BLaER1 treated with 17β-estradiol and CSF1 and Interleukin-3, amounts not matched to agents 10 nM and 100 nM (cell line): ENCODE results near the gene FKBP9.
"Not testable (repeated sequence)": the region's sequence is repeated elsewhere in the genome, so short reads cannot be mapped to it uniquely, and the experiment has no call there.

Experiments used
- H3K27ac ChIP-seq, 11 experiments: shearing (Covaris generic); formaldehyde crosslinking; 2 replicates each; pipeline ENCODE4 v1.8.1; 2022
- H3K27me3 ChIP-seq, 11 experiments: shearing (Covaris generic); formaldehyde crosslinking; 2 replicates each; pipeline ENCODE4 v1.8.1; 2022
- H3K36me3 ChIP-seq, 11 experiments: shearing (Covaris generic); formaldehyde crosslinking; 2 replicates each; pipeline ENCODE4 v1.8.1; 2022
- H3K4me1 ChIP-seq, 10 experiments: shearing (Covaris generic); formaldehyde crosslinking; 2 replicates each; pipeline ENCODE4 v1.8.1; 2022
- H3K4me2 ChIP-seq, 11 experiments: shearing (Covaris generic); formaldehyde crosslinking; 2 replicates each; pipeline ENCODE4 v1.8.1; 2022
- H3K4me3 ChIP-seq, 10 experiments: shearing (Covaris generic); formaldehyde crosslinking; 2 replicates each; pipeline ENCODE4 v1.8.1; 2022
- H3K9ac ChIP-seq, 11 experiments: shearing (Covaris generic); formaldehyde crosslinking; 2 replicates each; pipeline ENCODE4 v1.8.1; 2022
- H3K9me3 ChIP-seq, 11 experiments: shearing (Covaris generic); formaldehyde crosslinking; replicated peaks in 1 of 11; 2 replicates each; pipeline ENCODE4 v1.8.1; 2022
- H4K20me1 ChIP-seq, 11 experiments: shearing (Covaris generic); formaldehyde crosslinking; 2 replicates each; pipeline ENCODE4 v1.8.1; 2022
- Cebpa-rat ChIP-seq, 11 experiments: shearing (Covaris generic); IDR thresholded peaks; 2 replicates each; pipeline ENCODE4 v1.8.1; 2022

Gene FKBP9

GRCh38 chr7:32971967-32972366 is 14.7 kb downstream of the FKBP9 start:
- not testable (repeated sequence) for H3K9me3 ChIP-seq, H3K4me1 ChIP-seq, H3K9ac ChIP-seq, H3K27ac ChIP-seq, H3K36me3 ChIP-seq, H3K4me2 ChIP-seq, H3K4me3 ChIP-seq, H4K20me1 ChIP-seq, H3K27me3 ChIP-seq

- not testable (repeated sequence) for H3K9ac ChIP-seq, H3K4me1 ChIP-seq, H3K36me3 ChIP-seq, H3K4me3 ChIP-seq, H3K27me3 ChIP-seq, H3K4me2 ChIP-seq, H4K20me1 ChIP-seq, H3K27ac ChIP-seq, H3K9me3 ChIP-seq
Observed at GRCh38 chr7:32977159-32977558, 19.9 kb downstream of the FKBP9 start.

GRCh38 chr7:32979246-32979645 is 22.0 kb downstream of the FKBP9 start:
- not testable (repeated sequence) for H4K20me1 ChIP-seq, H3K9ac ChIP-seq, H3K4me3 ChIP-seq, H3K27me3 ChIP-seq, H3K4me2 ChIP-seq, H3K4me1 ChIP-seq, H3K27ac ChIP-seq, H3K9me3 ChIP-seq, H3K36me3 ChIP-seq

- H4K20me1 ChIP-seq, H3K27ac ChIP-seq, H3K36me3 ChIP-seq, H3K9ac ChIP-seq, H3K9me3 ChIP-seq, H3K4me1 ChIP-seq, H3K4me2 ChIP-seq, H3K4me3 ChIP-seq, H3K27me3 ChIP-seq: not testable (repeated sequence)
Observed at GRCh38 chr7:32979902-32980301, 22.7 kb downstream of the FKBP9 start.

- peaks cover 0 to 40% (median 25%) of the 10 kb centered on the region in 11 experiments; a peak in 17 of 22 replicates for H3K27me3 ChIP-seq
- not testable (repeated sequence) for H3K36me3 ChIP-seq, H4K20me1 ChIP-seq, H3K9me3 ChIP-seq, H3K4me3 ChIP-seq
- peak overlapping the region in 4 of 11 experiments; percentile 37 to 60 (median 52); a peak in 6 of 22 replicates for H3K27ac ChIP-seq
- H3K4me1 ChIP-seq = peaks cover 0 to 47% (median 29%) of the 10 kb centered on the region in 10 experiments; a peak in 17 of 20 replicates
- H3K9ac ChIP-seq = 0 out of 22 replicates have a peak overlapping the region, but pooled peaks of 1 of the 11 experiments have one; percentile 1
- peak overlapping the region in 10 of 11 experiments; percentile 37 to 78 (median 63); a peak in 17 of 22 replicates for H3K4me2 ChIP-seq
- 0 out of 22 replicates have a peak, but pooled peaks of 1 of the 11 experiments have one; percentile 25 for TF ChIP-seq Cebpa-rat (IDR thresholded peaks at IDR 0.05)
Observed at GRCh38 chr7:32988148-32988547, 30.9 kb downstream of the FKBP9 start.

GRCh38 chr7:32991068-32991585 is 33.9 kb downstream of the FKBP9 start:
- H3K27ac ChIP-seq = peak overlapping the region in 1 of 11 experiments; percentile 31; a peak in 1 of 22 replicates
- H3K4me2 ChIP-seq = peak overlapping the region in 8 of 11 experiments; percentile 35 to 70 (median 62); a peak in 16 of 22 replicates
- H3K4me3 ChIP-seq, H3K9ac ChIP-seq, H4K20me1 ChIP-seq, H3K9me3 ChIP-seq, H3K36me3 ChIP-seq: not testable (repeated sequence)
- H3K4me1 ChIP-seq = peaks cover 0 to 47% (median 29%) of the 10 kb centered on the region in 10 experiments; a peak in 17 of 20 replicates
- H3K27me3 ChIP-seq = peaks cover 0 to 57% (median 34%) of the 10 kb centered on the region in 11 experiments; a peak in 17 of 22 replicates

- Histone ChIP-seq H3K4me1 (peaks cover 0 to 47% (median 29%) of the 10 kb centered on the region in 10 experiments; a peak in 17 of 20 replicates), H3K27ac (peak overlapping the region in 1 of 11 experiments; percentile 40; a peak in 1 of 22 replicates), H3K27me3 (peaks cover 0 to 58% (median 34%) of the 10 kb centered on the region in 11 experiments; a peak in 17 of 22 replicates), H3K4me2 (peak overlapping the region in 10 of 11 experiments; percentile 35 to 72 (median 63); a peak in 17 of 22 replicates)
- not testable (repeated sequence) for H3K9ac ChIP-seq, H3K4me3 ChIP-seq, H4K20me1 ChIP-seq, H3K36me3 ChIP-seq, H3K9me3 ChIP-seq
Observed at GRCh38 chr7:32991975-32992700, 34.9 kb downstream of the FKBP9 start.

- H3K36me3 ChIP-seq, H3K9me3 ChIP-seq, H3K4me3 ChIP-seq, H4K20me1 ChIP-seq, H3K9ac ChIP-seq: not testable (repeated sequence)
- Histone ChIP-seq H3K4me1 (peaks cover 0 to 45% (median 28%) of the 10 kb centered on the region in 10 experiments; a peak in 17 of 20 replicates), H3K4me2 (peak overlapping the region in 10 of 11 experiments; percentile 35 to 72 (median 54); a peak in 15 of 22 replicates), H3K27me3 (peaks cover 0 to 55% (median 34%) of the 10 kb centered on the region in 11 experiments; a peak in 17 of 22 replicates), H3K27ac (peak overlapping the region in 1 of 11 experiments; percentile 40; a peak in 1 of 22 replicates)
Observed at GRCh38 chr7:32992750-32993149, 35.5 kb downstream of the FKBP9 start.

GRCh38 chr7:32997956-32998355 is 40.7 kb downstream of the FKBP9 start:
- not testable (repeated sequence) for H3K4me3 ChIP-seq, H3K36me3 ChIP-seq, H3K27ac ChIP-seq, H3K9ac ChIP-seq, H3K4me1 ChIP-seq, H3K9me3 ChIP-seq, H4K20me1 ChIP-seq
- Histone ChIP-seq H3K4me2 (peak overlapping the region in 2 of 11 experiments; percentile 36 to 44; a peak in 2 of 22 replicates), H3K27me3 (peaks cover 0 to 35% (median 21%) of the 10 kb centered on the region in 11 experiments; a peak in 16 of 22 replicates)

GRCh38 chr7:32998361-32999171 is 41.3 kb downstream of the FKBP9 start:
- H4K20me1 ChIP-seq, H3K36me3 ChIP-seq, H3K4me1 ChIP-seq, H3K27ac ChIP-seq, H3K9me3 ChIP-seq, H3K9ac ChIP-seq, H3K4me3 ChIP-seq: not testable (repeated sequence)
- H3K4me2 ChIP-seq = peak overlapping the region in 10 of 11 experiments; percentile 10 to 48 (median 36); a peak in 14 of 22 replicates
- peaks cover 0 to 29% (median 15%) of the 10 kb centered on the region in 11 experiments; a peak in 14 of 22 replicates for H3K27me3 ChIP-seq

- not testable (repeated sequence) for H3K4me3 ChIP-seq, H3K4me1 ChIP-seq, H4K20me1 ChIP-seq, H3K36me3 ChIP-seq, H3K9me3 ChIP-seq, H3K27ac ChIP-seq, H3K9ac ChIP-seq
- H3K4me2 ChIP-seq = peak overlapping the region in 1 of 11 experiments; percentile 37; a peak in 1 of 22 replicates
- peaks cover 0 to 21% (median 14%) of the 10 kb centered on the region in 11 experiments; a peak in 14 of 22 replicates for H3K27me3 ChIP-seq
Observed at GRCh38 chr7:32999380-32999779, 42.1 kb downstream of the FKBP9 start.

- not testable (repeated sequence) for H3K27ac ChIP-seq, H3K4me3 ChIP-seq, H3K9me3 ChIP-seq, H3K4me2 ChIP-seq, H3K9ac ChIP-seq, H4K20me1 ChIP-seq, H3K36me3 ChIP-seq, H3K4me1 ChIP-seq
- peaks cover 0 to 14% (median 10%) of the 10 kb centered on the region in 11 experiments; a peak in 13 of 22 replicates for H3K27me3 ChIP-seq
Observed at GRCh38 chr7:33003111-33003510, 45.9 kb downstream of the FKBP9 start.
